LNCAP (cell line): ENCODE measurements around the gene IRF9.

Source experiments
- TF ChIP-seq, protein P1 (sequence below): fragments of 450-650 bp; IDR thresholded peaks from 2 replicates; pipeline ENCODE4 v1.5.1; 2017; ENCODE audit warnings: mild to moderate bottlenecking

The IRF9 gene

DNA sequence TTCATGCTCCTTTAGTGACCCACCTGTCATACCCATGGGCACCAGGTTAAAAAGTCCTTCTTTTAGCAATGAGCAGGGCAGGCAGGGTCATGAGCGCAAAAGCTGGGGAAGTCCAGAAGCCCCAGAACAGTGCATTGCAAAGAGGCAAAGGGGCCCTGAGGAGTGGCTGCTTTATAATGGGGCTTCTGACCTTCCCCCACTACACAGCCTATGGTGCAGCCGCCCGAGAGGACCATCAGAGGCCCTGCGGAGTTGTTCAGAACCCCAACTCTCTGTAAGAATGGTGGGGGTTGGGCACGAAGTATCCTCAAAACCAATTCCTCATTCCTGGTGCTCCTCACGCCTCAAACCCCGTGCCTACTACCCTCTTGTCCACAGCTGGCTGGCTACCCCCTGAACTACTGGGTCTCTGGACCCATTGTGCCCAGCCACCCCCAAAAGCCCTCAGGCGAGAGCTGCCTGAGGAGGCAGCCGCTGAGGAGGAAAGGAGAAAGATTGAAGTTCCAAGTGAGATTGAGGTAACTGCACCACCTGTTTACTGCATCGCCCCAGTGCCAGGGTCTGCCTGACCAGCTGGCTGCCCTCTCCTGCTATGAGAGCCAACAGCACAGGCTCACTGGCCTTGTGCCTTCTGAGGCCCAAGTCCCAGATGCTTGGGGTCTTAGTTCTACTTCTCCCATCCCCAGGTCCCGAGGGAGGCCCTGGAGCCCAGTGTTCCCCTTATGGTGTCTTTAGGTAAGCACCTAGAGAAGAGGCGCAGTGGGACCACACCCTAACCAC lies 17.5 kb downstream of the IRF9 start:
- TF ChIP-seq, protein P1, sequence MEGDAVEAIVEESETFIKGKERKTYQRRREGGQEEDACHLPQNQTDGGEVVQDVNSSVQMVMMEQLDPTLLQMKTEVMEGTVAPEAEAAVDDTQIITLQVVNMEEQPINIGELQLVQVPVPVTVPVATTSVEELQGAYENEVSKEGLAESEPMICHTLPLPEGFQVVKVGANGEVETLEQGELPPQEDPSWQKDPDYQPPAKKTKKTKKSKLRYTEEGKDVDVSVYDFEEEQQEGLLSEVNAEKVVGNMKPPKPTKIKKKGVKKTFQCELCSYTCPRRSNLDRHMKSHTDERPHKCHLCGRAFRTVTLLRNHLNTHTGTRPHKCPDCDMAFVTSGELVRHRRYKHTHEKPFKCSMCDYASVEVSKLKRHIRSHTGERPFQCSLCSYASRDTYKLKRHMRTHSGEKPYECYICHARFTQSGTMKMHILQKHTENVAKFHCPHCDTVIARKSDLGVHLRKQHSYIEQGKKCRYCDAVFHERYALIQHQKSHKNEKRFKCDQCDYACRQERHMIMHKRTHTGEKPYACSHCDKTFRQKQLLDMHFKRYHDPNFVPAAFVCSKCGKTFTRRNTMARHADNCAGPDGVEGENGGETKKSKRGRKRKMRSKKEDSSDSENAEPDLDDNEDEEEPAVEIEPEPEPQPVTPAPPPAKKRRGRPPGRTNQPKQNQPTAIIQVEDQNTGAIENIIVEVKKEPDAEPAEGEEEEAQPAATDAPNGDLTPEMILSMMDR = no peak

DNA sequence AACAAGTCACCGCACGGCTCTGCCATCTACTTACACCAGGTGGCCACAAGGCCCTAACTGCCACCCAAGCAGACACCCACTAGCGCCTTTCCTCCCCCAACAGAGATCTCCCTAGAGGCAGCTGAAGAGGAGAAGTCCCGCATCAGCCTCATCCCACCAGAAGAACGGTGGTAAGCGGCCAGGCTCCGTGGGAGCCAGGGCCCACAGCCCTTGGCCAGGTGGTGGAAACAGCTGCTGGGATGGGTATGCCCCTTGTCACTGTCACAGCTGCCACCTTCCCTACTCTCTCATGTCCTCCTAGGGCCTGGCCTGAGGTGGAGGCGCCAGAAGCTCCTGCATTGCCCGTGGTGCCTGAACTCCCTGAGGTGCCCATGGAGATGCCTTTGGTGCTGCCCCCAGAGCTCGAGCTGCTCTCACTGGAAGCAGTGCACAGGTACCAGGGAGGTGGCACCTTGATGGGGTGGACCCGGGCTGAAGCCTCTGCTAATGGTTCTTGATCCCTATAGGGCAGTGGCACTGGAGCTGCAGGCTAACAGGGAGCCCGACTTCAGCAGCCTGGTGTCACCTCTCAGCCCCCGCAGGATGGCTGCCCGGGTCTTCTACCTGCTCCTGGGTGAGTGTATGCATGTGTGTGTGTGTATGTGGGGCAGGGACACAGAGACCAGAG lies 18.4 kb downstream of the IRF9 start:
- TF ChIP-seq, protein P1 = no peak

GRCh38 chr14:24179961-24180796 lies 19.1 kb downstream of the IRF9 start:
- TF ChIP-seq, protein P1 = no peak

- TF ChIP-seq, protein P1 = no peak
Observed at GRCh38 chr14:24181371-24182077, 20.5 kb downstream of the IRF9 start.

GRCh38 chr14:24182110-24182882 lies 21.2 kb downstream of the IRF9 start:
- TF ChIP-seq, protein P1 = no peak

- TF ChIP-seq, protein P1 = no peak
Observed at GRCh38 chr14:24183014-24183481, 22.0 kb downstream of the IRF9 start.
